ENCODE measurements around the gene DLX4. TPM values are rescaled to one million over a fixed set of nuclear protein-coding genes. Genes with fewer than 3 reads are reported as not detected.
A peak's percentile ranks its signal among the peaks of the same experiment; 100 is the strongest.

The DLX4 gene
- polyA plus RNA-seq, 10 donors, result 0.11 to 0.80 (median 0.17) TPM; not detected in 1

DNA sequence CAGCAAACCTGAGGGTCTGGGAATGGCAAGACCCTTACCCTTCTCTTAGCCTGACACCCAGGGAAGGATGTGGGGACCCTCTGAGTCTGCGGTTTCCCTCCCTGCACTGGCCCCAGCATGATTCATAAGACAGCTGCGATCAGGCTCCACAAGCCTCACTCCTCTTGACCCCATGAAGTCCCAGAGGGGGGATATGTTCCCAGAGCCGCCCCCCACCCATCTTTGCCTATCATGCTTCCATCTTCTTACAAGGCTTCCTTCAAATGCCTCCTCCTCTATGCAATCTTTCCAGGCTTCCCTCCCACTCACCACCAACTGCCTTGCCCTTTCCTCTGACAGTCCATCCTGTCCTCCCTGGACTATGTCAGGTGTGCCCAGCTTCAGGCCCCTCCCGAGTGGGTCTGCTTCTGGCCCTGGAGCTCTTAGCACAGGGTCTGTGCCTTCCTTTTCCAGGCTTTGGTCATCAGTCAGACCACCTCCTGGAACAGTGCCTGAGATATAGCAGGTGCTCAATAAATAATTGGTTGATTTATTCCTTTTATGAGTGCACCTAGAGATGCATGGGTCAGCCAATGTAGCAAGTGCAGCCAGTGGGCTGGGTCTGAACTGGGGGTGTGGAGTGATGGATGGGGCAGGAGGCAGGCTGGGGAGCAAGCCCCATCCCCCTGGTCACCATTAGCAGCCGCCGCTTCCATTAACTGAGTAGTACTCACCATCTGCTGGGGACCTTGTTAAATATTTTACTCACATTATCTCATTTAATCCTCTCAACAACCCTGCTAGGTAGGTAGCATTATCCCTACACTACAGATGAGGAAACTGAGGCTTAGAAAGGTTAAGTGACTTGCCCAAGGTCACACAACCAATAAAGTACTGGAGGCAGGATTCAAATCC lies 17.7 kb downstream of the DLX4 start:
- DNase-seq, result no peak

DNA sequence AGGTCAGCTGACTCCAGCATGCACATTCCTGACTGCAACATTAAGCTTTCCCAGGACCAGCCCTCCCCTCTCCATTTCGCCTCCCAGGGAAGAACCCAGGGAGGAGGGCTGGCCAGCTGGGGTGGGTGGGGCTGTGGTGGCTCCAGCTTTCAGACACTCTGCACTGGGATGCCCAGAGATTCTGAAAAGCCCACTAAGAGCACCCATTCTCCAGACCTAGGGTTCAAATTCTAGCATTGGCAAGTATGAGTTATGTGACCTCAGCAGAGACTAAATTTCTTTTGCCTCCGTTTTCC lies 18.2 kb downstream of the DLX4 start:
- no peak for DNase-seq

DNA sequence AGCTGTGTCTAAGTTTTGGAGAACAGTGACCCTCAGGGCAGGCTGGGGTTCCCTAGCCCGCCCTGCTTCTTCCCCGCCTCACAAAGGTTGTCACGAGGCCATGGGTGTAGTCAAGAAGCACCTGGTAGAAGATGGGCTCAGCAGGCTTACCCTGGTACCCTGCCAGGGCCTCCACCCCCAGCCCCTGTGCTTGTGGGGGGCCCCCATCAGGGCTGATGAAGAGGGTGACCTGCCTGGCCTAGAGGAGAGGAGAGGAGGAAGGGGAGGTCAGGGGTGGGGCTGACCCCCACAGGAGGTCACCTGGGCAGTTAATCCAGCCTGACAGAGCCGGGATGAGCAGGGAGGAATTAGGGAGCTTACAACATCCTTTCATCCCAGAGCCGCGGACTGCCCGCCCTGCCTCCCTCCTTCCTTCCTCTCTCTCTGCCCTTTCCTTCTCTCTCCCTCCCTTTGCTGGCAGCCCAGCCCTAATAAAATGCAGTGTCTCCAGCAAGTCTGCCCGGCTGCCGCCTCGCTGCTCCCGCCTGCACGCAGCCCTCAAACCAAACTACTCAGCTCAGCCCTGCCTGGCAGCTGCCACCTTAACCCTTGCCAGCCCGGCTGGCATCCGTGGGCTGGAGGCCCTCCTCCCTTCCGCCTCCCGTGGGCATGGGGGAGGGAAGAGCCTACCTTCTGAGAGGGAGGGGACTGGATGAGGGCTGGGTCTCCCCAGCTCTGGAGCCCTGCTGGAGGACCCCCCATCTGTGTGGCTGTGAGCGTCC lies 18.9 kb downstream of the DLX4 start:
- DNase-seq, result no peak

DNA sequence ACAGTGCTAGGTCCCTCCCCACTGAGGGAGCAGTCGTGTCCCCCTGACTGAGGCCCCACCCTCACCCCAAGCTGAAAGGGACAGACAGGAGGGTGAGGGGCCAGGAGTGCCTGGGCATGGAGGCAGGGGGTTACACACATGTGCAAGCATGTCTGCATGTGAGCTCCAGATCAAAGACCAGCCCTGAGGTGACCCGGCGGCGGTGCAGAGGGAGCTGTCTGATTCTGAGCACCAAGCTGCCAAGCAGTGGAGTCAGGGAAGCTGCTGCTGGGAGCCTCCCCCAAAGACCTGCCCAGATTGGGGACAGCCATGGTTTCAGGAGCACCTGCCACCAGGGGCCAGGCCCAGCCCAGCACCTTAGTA lies 20.5 kb downstream of the DLX4 start:
- no peak for DNase-seq

DNA sequence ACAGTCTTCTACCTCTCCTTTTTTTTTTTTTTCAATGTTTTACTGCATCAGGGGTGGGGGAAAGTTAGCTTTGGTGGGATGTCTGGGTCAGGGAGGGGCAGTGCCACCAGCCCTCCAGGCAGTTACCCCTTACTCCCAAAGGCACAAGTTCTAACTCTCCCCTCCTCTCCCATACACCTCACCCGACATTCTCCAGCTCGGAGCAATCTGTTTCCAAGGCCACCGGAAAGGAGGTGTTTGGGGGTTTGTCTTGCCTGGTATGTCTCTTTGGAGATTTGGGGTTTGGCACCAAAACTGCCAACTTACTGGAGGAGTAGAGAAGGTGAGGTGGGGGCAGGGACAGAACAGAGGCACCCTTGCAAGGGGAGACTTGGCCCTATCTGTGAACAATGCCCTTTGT lies 21.3 kb downstream of the DLX4 start:
- no peak for DNase-seq

DNA sequence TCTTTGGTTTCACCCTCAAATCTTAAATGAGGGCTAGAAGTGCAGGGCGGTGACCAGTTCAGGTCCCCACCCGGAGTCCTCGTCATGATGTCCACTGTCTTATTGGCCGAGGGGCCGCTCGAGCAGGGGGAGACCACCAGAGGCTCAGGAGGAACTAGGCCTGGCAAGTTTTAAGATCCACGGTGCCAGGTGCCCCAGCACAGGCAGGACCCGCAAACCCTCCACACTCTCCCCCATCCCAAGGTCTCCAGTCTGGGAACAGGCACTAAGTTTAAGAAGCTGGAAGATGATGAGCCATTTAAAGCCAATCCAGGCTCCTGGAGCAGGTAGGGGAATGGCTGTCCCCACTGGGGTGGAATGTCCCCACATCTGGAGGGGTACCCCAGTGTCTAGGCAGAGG lies 21.9 kb downstream of the DLX4 start:
- DNase-seq, result no peak

DNA sequence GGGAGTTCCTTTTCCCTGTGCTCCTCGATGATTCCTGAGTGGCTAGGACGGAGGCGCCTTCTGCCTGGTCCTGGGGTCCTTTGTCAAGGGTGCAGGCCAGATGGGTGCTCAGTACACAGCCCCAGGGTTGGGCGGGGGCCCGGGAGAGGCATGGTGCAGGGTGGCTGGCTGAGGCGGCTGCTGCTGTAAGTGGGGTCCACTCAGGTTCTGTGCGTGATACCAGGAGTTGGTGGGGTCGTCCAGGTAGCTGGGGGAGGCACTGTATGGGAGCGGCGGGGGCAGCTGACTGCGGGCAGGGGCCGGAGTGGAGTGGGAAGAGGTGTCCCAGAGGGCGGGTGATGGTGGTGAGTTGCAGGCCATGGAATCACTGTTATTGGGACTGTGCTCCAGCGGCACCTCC lies 22.4 kb downstream of the DLX4 start:
- no peak for DNase-seq

DNA sequence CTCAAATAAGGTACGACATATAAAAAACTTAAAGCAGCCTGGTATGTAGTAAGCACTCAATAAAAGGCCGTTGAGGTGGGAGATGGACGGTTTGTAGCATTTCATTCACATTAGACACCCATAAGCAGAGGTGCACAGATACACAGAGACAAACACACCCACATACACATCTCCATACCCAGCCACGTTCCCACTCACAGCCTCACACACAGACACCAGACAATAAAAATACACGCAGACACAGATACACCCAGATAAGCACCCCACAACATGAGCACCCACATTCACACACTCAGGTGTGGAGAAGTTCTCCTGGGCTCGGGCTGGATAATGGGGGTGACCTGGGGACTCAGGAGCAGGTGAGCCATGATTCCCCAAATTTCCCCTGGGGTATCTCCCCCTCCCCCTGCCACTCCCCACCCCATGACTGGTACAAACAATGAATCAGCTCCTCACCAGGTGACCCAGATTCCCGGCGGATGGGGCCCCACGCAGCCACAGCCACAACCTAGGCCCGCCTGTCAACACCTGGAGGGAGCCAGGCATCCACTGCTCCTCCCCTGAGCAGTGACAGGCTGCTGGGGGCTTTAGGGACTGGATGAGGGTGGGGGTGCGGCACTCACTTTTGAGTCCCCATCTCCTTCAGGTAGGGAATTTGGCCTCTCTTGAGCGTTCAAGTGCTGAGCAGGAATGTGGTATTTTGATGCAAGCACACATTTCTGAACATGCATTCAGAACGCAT lies 23.4 kb downstream of the DLX4 start:
- DNase-seq, result no peak

DNA sequence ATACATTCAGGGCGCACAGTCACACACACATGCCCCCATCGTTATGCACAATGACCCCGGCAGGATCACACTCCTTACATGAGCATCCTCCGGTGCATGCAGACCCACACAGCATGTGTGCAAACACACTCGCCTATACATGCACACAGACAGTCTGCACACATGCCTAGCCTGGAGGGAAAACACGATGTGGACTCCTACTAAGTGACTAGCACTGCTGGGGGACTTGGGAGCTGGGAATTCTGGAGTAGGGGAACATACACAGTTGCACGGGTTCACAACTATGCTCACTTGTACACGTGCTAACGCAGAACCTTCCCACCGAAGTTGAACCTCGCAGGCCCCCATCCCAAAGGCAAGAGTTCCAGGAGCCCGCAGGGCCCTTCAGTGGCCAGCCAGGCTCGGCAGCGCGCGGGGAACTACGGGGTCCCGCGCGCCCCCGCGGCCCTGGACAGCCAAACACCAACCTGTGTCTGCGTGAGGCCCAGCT lies 24.0 kb downstream of the DLX4 start:
- DNase-seq, result no peak

DNA sequence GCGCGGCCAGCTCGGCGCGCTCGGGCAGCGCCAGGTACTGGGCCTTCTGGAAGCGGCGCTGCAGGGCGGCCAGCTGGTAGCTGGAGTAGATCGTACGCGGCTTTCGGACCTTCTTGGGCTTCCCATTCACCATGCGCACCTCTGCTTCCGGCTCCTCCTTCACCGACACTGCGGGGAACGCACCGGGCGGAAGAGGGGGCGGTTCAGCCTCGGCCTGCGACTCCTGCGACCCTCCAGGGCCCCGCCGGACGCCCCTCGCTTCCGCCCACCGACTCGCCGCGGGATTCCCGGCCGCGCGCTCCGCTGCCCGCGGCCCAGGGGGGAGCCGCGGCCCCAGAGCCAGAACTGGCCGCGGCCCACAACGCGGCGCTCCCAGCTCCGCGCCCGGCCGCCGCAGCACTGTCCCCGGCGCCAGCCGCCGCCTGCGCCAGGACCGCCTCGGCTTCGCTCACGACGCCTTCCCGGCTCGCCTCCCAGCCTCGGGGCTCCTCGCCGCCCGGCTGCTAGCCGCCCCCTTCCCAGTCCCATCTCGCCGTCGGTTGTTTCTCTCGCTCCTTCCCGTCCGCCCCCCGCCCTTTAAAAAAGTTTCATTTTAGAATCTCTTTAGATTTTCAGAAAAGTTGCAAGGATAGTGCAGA lies 24.6 kb downstream of the DLX4 start:
- DNase-seq, result peak in 2 of 3 donors; percentile 34 to 52

DNA sequence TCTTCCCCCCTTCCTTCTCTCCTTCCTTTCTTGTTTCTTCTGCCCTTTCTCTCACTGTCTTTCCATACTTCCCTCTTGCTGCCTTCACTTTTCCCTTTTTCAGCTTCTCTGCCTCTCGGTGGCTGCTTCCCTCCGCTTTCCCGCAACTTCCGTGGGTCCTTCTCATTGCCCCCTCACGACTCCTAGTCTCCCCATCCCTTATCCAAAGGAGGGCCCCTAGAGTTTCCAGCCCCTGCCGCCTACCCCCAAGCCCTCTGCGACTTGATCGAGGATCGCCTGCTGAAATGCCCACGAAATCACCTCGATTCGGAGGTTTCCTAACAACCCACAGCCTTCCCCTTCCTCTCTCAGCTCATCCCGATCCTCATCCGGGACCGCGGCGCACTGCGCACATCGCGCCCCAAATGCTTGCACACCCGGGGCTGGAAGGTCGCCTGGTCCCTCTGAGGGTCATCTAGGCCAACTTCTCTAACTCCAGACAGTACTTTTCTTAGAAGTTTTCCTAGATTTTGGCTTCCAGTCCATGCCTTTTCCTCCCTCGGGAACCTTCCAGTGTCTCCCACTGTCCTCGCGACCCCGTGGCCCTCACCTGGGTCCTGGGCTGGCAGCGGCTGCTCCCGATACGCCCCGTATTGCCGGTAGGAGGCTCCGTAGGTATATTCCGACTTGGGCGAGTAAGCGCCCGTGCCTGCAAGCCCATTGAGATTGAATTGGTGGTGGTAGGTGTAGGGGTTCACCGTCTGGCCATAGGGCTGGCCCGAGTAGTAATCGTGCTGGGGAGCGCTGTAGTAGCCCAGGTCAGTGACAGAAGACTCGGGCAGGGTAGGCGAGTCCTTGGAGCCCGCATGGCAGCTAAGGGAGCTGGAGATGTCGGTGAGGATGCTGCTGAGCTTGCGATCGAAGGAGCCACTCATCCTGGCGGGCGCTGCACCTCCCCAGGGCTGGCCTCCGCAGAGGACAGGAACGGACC lies 25.4 kb downstream of the DLX4 start:
- no peak for DNase-seq

DNA sequence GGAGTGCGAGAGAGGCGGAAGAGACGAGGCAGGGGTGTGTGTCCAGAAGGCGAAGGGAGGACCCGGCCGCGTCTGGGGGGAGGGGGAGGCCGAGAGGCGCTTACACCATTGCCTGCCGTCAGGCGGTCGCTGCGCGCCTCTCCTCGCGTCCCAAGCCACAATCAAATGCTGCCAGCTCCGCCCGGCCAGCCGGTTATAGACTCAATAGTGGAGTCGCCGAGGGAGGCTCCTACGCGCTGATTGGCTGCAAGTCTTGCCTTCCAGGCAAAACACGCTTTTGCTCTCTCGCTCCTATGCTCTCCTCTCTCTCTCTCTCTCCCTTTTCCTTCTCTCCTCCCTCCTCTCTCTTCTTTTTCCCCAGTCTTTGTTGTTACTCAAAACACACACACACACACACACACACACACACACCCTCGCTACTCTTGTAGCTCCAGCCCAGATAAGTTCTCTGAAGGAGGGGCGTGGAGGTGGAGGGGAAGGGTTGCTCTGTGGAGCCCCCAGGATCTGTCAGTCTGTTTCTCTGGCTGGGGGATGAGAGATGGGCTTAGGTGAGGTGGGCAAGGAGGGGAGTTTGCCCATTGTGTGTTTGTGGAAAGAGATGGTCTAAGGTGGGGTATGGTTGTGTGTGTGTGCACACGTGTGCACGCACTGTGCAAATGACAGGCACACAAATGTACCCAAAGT lies 26.2 kb downstream of the DLX4 start, which contains the start of gene DLX3:
Gene DLX3, minus strand, starts transcription at position 170 of the 684 bp plus-strand sequence. CDS start 226 bp downstream, outside the sequence.
- DNase-seq, result peak; percentile 24 to 73 (median 48)

DNA sequence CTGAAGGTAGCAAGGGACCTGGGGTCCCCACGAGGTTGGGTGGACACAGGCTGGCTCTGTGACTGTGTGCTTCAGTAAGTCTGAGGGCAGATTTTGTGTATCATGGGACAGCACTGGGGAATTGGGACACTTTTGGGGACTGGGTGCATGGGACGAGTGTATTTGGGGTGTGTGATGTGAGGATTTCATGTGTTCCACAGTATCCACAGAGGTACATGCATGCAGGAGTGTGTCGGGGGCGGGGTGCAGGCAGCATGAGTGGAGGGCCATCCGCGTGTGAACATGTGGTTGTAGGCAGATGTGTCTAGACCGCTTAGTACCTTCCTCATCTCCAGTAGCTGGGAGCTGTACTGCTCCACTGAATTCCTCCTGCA lies 27.1 kb downstream of the DLX4 start:
- no peak for DNase-seq

DNA sequence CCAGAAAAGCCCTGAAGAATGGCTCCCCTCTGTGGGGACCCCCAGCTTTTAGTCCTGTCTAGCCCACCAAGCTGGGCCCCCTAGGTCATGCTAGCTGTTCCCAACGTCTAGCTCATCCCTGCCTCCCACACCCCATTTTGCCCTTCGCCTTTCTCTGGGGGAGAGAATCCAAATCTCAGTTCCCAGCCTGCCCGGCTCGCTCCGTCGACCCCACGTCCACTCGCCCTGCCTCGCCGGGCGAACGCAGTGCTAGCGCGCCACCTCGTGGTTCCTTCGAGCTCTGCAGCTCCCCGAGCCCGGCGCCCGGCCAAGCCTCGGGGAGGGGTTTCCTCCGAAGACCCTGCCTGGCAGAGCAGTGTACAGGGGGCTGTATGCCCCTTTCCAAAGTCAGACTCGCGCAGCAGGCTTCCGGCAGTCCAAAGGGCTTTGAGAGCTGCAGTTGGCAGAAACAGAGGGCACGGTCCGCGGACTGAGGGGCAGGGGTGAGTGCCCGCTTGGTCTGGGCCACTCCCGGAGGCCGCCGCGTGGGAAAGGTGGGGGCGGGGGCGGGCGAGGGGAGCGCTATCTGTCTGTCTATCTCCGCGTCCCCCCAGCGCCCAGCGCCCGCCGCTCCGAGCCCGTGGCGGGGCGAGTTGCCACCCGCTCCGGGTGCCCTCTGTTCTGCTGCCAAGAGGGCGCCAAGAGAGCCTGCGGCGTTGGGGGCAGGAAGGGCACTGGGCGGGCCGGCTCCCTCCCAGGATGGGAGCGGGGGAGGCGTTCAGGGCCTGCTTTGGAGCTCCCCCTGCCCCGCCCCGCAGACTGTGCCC lies 27.7 kb downstream of the DLX4 start:
- DNase-seq, result peak; percentile 10 to 76 (median 57)

DNA sequence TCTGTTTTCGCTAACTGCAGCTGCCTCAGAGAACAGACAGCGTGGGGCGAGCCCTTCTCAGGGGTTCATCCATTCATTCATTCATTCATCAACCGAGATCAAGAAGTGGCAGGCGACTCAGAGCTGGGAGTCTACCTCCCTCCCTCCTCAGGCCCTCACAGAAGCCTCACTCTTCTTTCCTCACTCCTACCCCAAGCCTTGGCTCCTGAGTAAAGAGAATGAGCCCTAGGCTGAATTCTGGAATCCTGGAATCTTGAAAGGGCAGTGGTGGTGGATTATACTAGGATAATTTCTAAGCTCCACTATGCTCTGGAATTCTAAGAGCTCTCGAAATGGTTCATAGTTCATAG lies 28.3 kb downstream of the DLX4 start:
- DNase-seq, result no peak

DNA sequence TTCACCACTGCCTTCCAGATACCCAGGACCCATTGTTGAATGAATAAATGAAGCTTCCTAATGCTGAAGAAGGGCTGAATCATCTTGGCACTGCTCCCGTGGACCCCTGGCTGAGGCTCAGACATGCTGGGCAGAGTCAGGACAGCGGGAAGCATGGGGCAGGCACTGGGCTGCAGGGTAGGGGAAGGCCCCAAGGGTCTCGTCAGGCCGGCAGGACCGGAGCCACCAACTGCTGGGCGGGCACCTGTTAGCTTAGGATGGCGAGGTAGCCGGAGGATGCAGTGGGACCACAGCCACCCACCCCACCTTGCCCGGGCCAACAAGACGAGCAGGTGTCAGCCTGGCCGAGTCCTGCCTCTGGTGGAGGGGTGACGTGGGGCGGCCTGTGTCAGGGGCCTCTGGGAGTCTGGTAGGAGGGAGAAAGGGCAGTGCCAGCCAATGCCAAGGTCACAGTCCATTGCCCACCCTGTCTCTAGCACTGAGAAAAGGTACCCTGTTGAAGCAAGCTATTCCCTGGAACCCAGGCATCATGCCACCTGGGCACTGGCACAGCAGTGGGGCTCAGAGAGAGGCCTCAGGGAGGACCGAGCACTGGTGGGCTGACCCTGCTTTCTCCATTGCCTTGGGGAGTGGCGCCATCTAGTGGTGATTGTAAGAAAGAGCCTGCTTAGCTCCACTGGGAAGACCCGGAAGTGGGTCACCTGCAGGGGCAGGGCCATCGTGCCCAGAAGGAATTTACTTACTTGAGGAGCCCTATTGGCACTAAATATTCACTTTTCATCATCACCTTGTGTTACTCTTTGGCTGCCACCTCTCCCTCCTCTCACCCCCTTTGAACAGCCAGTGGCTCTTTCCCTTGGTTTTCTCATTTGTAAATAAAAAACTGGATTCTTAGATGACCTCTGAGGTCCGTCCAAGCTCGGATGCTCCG lies 29.0 kb downstream of the DLX4 start:
- DNase-seq, result peak; percentile 74 to 88 (median 87)

DNA sequence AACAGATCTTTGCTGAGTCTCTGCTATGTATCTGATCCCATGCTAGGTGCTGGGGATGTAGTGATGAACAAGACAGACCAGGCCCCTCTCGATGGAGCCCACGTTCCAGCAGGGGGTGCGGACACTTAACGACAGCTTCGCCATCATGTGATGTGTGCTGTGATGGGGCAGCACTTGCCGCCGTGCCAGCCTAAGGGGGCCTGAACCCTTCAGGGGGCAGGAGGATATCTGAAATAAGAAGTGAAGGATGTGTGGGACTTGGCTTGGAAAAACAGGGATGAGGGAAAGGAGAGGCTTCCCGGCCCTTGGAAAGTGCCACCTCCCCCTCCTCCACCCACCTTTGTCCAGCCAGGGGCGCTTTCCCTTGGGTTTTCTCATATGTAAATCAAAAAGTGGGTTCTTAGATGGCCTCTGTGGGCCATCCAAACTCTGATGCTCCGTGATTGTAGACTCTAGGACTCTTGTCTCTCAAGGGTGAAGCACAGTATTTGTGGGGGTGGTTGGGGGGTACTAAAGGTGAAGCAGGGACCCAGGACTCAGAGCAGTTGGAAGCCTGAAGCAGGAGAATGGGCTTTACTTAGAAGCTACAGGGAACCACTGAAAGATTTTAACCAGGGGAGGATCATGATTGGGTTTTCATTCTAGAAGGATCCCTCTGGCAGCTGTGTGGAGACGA lies 30.0 kb downstream of the DLX4 start:
- no peak for DNase-seq
